ENCODE data around the gene CDK5RAP2. TPM values are rescaled to one million over a fixed set of nuclear protein-coding genes. Genes with fewer than 3 reads are reported as not detected.

The CDK5RAP2 gene
- total RNA-seq, 1 donor, result 26.9 TPM

GRCh38 chr9:120393386-120394057 lies 186.4 kb downstream of the CDK5RAP2 start:
- Histone ChIP-seq H3K27me3 (ENCODE audit: insufficient read depth, low read length) (no peaks in the 10 kb centered on the region), H3K9me3 (ENCODE audit: low read depth, low read length) (no peaks in the 10 kb centered on the region), H3K4me1 (ENCODE audit: insufficient read depth, low read length) (peaks cover 15% of the 10 kb centered on the region), H3K4me3 (ENCODE audit: low read length) (no peak overlapping the region)

GRCh38 chr9:120392711-120393110 lies 187.3 kb downstream of the CDK5RAP2 start:
- H3K9me3 ChIP-seq (ENCODE audit: low read depth, low read length), result no peaks in the 10 kb centered on the region
- H3K4me1 ChIP-seq (ENCODE audit: insufficient read depth, low read length), result peaks cover 15% of the 10 kb centered on the region
- H3K4me3 ChIP-seq (ENCODE audit: low read length), result no peak overlapping the region
- H3K27me3 ChIP-seq (ENCODE audit: insufficient read depth, low read length), result no peaks in the 10 kb centered on the region

- no peaks in the 10 kb centered on the region for H3K9me3 ChIP-seq (ENCODE audit: low read depth, low read length)
- H3K4me1 ChIP-seq (ENCODE audit: insufficient read depth, low read length), result peaks cover 15% of the 10 kb centered on the region
- no peak overlapping the region for H3K4me3 ChIP-seq (ENCODE audit: low read length)
- H3K27me3 ChIP-seq (ENCODE audit: insufficient read depth, low read length), result no peaks in the 10 kb centered on the region
Observed at GRCh38 chr9:120392245-120392644, 187.7 kb downstream of the CDK5RAP2 start.

- Histone ChIP-seq H3K4me1 (ENCODE audit: insufficient read depth, low read length) (peaks cover 13% of the 10 kb centered on the region), H3K9me3 (ENCODE audit: low read depth, low read length) (no peaks in the 10 kb centered on the region), H3K4me3 (ENCODE audit: low read length) (no peak overlapping the region), H3K27me3 (ENCODE audit: insufficient read depth, low read length) (no peaks in the 10 kb centered on the region)
Observed at GRCh38 chr9:120391691-120392090, 188.3 kb downstream of the CDK5RAP2 start.

- H3K9me3 ChIP-seq (ENCODE audit: low read depth, low read length), result no peaks in the 10 kb centered on the region
- no peak overlapping the region for H3K4me3 ChIP-seq (ENCODE audit: low read length)
- no peaks in the 10 kb centered on the region for H3K27me3 ChIP-seq (ENCODE audit: insufficient read depth, low read length)
- peaks cover 7% of the 10 kb centered on the region for H3K4me1 ChIP-seq (ENCODE audit: insufficient read depth, low read length)
Observed at GRCh38 chr9:120390637-120391190, 189.3 kb downstream of the CDK5RAP2 start.

GRCh38 chr9:120389867-120390266 lies 190.1 kb downstream of the CDK5RAP2 start:
- H3K27me3 ChIP-seq (ENCODE audit: insufficient read depth, low read length), result no peaks in the 10 kb centered on the region
- H3K4me1 ChIP-seq (ENCODE audit: insufficient read depth, low read length), result peaks cover 7% of the 10 kb centered on the region
- no peak overlapping the region for H3K4me3 ChIP-seq (ENCODE audit: low read length)
- no peaks in the 10 kb centered on the region for H3K9me3 ChIP-seq (ENCODE audit: low read depth, low read length)

- H3K27me3 ChIP-seq (ENCODE audit: insufficient read depth, low read length), result no peaks in the 10 kb centered on the region
- peaks cover 6% of the 10 kb centered on the region for H3K4me1 ChIP-seq (ENCODE audit: insufficient read depth, low read length)
- H3K4me3 ChIP-seq (ENCODE audit: low read length), result no peak overlapping the region
- H3K9me3 ChIP-seq (ENCODE audit: low read depth, low read length), result no peaks in the 10 kb centered on the region
Observed at GRCh38 chr9:120389300-120389699, 190.7 kb downstream of the CDK5RAP2 start.

GRCh38 chr9:120388003-120388855 lies 191.7 kb downstream of the CDK5RAP2 start:
- H3K27me3 ChIP-seq (ENCODE audit: insufficient read depth, low read length), result no peaks in the 10 kb centered on the region
- H3K4me3 ChIP-seq (ENCODE audit: low read length), result no peak overlapping the region
- no peaks in the 10 kb centered on the region for H3K4me1 ChIP-seq (ENCODE audit: insufficient read depth, low read length)
- H3K9me3 ChIP-seq (ENCODE audit: low read depth, low read length), result no peaks in the 10 kb centered on the region

- no peaks in the 10 kb centered on the region for H3K27me3 ChIP-seq (ENCODE audit: insufficient read depth, low read length)
- H3K4me1 ChIP-seq (ENCODE audit: insufficient read depth, low read length), result no peaks in the 10 kb centered on the region
- no peak overlapping the region for H3K4me3 ChIP-seq (ENCODE audit: low read length)
- H3K9me3 ChIP-seq (ENCODE audit: low read depth, low read length), result no peaks in the 10 kb centered on the region
Observed at GRCh38 chr9:120387257-120388002, 192.5 kb downstream of the CDK5RAP2 start.

- Histone ChIP-seq H3K9me3 (ENCODE audit: low read depth, low read length) (no peaks in the 10 kb centered on the region), H3K27me3 (ENCODE audit: insufficient read depth, low read length) (no peaks in the 10 kb centered on the region), H3K4me3 (ENCODE audit: low read length) (no peak overlapping the region), H3K4me1 (ENCODE audit: insufficient read depth, low read length) (no peaks in the 10 kb centered on the region)
Observed at GRCh38 chr9:120386390-120387131, 193.4 kb downstream of the CDK5RAP2 start.

- Histone ChIP-seq H3K4me1 (ENCODE audit: insufficient read depth, low read length) (no peaks in the 10 kb centered on the region), H3K4me3 (ENCODE audit: low read length) (no peak overlapping the region), H3K27me3 (ENCODE audit: insufficient read depth, low read length) (no peaks in the 10 kb centered on the region), H3K9me3 (ENCODE audit: low read depth, low read length) (no peaks in the 10 kb centered on the region)
Observed at GRCh38 chr9:120385606-120386389, 194.2 kb downstream of the CDK5RAP2 start.

- H3K27me3 ChIP-seq (ENCODE audit: insufficient read depth, low read length), result no peaks in the 10 kb centered on the region
- no peaks in the 10 kb centered on the region for H3K9me3 ChIP-seq (ENCODE audit: low read depth, low read length)
- H3K4me1 ChIP-seq (ENCODE audit: insufficient read depth, low read length), result no peaks in the 10 kb centered on the region
- no peak overlapping the region for H3K4me3 ChIP-seq (ENCODE audit: low read length)
Observed at GRCh38 chr9:120384925-120385272, 195.1 kb downstream of the CDK5RAP2 start.

GRCh38 chr9:120383999-120384924 lies 195.7 kb downstream of the CDK5RAP2 start:
- Histone ChIP-seq H3K4me1 (ENCODE audit: insufficient read depth, low read length) (no peaks in the 10 kb centered on the region), H3K27me3 (ENCODE audit: insufficient read depth, low read length) (no peaks in the 10 kb centered on the region), H3K9me3 (ENCODE audit: low read depth, low read length) (no peaks in the 10 kb centered on the region), H3K4me3 (ENCODE audit: low read length) (no peak overlapping the region)
